GM23338 (cell line): Measurements from ENCODE around the gene TMEM201. TPM values are rescaled to one million over a fixed set of nuclear protein-coding genes. Genes with fewer than 3 reads are reported as not detected.

Source experiments
- ATAC-seq: fragments of 200-7000 bp; cut with Tn5 transposase; 3 replicates; pipeline ENCODE4 v1.9.1; 2020
- DNase-seq: peaks from one replicate; pipeline ENCODE4 v3.0.0-alpha.2; 2015; ENCODE audit warnings: low spot score
- H2AFZ ChIP-seq: fragments of 200-600 bp; sonication (generic); 2 replicates; pipeline ENCODE4 v1.8.0; 2016; ENCODE audit warnings: antibody characterized with exemption, mild to moderate bottlenecking, moderate library complexity
- H3F3A ChIP-seq: fragments of 200-600 bp; sonication (generic); replicated peaks from 2 replicates; pipeline ENCODE4 v1.8.0; 2017; ENCODE audit warnings: antibody characterized with exemption, mixed run types, low read depth
- H3K27ac ChIP-seq: fragments of 200-600 bp; sonication (generic); 2 replicates; pipeline ENCODE4 v1.6.1; 2016; ENCODE audit warnings: low read depth
- H3K27me3 ChIP-seq: fragments of 200-600 bp; sonication (generic); 2 replicates; pipeline ENCODE4 v1.8.0; 2016; ENCODE audit warnings: mild to moderate bottlenecking, mixed run types, moderate library complexity; ENCODE audit not compliant: insufficient read depth
- H3K36me3 ChIP-seq: fragments of 200-600 bp; sonication (generic); 2 replicates; pipeline ENCODE4 v1.8.0; 2016; ENCODE audit warnings: mild to moderate bottlenecking; ENCODE audit not compliant: insufficient read depth
- H3K4me1 ChIP-seq: fragments of 200-600 bp; sonication (generic); 2 replicates; pipeline ENCODE4 v1.8.0; 2016; ENCODE audit warnings: mild to moderate bottlenecking, moderate library complexity; ENCODE audit not compliant: insufficient read depth
- H3K4me2 ChIP-seq: fragments of 200-600 bp; sonication (generic); 2 replicates; pipeline ENCODE4 v1.7.1; 2017; ENCODE audit warnings: mixed run types
- H3K4me3 ChIP-seq: fragments of 200-600 bp; sonication (generic); 2 replicates; pipeline ENCODE4 v1.6.1; 2016; ENCODE audit warnings: mixed run types
- H3K79me2 ChIP-seq: fragments of 200-600 bp; sonication (generic); replicated peaks from 2 replicates; pipeline ENCODE4 v1.8.0; 2017; ENCODE audit warnings: mild to moderate bottlenecking; ENCODE audit not compliant: insufficient read depth
- H3K9me2 ChIP-seq: fragments of 200-600 bp; sonication (generic); 2 replicates; pipeline ENCODE4 v1.8.0; 2017; ENCODE audit not compliant: insufficient read depth
- H4K20me1 ChIP-seq: fragments of 200-600 bp; sonication (generic); replicated peaks from 2 replicates; pipeline ENCODE4 v1.8.0; 2017; ENCODE audit warnings: mild to moderate bottlenecking; ENCODE audit not compliant: insufficient read depth
- H3K27ac Mint-ChIP-seq: 2 replicates; pipeline ENCODE4 v1.8.0; 2020; ENCODE audit warnings: inconsistent platforms, mild to moderate bottlenecking, moderate library complexity, mixed read lengths
- H3K27me3 Mint-ChIP-seq: 3 replicates; pipeline ENCODE4 v1.8.0; 2022; ENCODE audit warnings: low read depth, mild to moderate bottlenecking, moderate library complexity, mixed read lengths, inconsistent platforms; ENCODE audit not compliant: insufficient read depth, poor library complexity
- H3K36me3 Mint-ChIP-seq: 3 replicates; pipeline ENCODE4 v1.8.0; 2021; ENCODE audit warnings: low read depth, mild to moderate bottlenecking, inconsistent platforms, moderate library complexity, mixed read lengths
- H3K4me1 Mint-ChIP-seq: 3 replicates; pipeline ENCODE4 v1.8.0; 2020; ENCODE audit warnings: mild to moderate bottlenecking, inconsistent platforms, mixed read lengths
- H3K4me3 Mint-ChIP-seq: 3 replicates; pipeline ENCODE4 v1.8.0; 2021; ENCODE audit warnings: moderate library complexity, mild to moderate bottlenecking, inconsistent platforms, mixed read lengths
- H3K9me3 Mint-ChIP-seq: 3 replicates; pipeline ENCODE4 v1.8.0; 2020; ENCODE audit warnings: moderate library complexity, mild to moderate bottlenecking, inconsistent platforms, mixed read lengths
- EZH2 ChIP-seq: fragments of 200-600 bp; sonication (generic); IDR thresholded peaks from one replicate; pipeline ENCODE4 v1.8.0; 2017; ENCODE audit warnings: antibody characterized with exemption, mild to moderate bottlenecking, low read depth; ENCODE audit not compliant: unreplicated experiment
- POLR2AphosphoS5 ChIP-seq: IDR thresholded peaks from 2 replicates; pipeline ENCODE4 v1.6.1; 2016; ENCODE audit warnings: antibody characterized with exemption, low read depth
- ZNF114 ChIP-seq: fragments of 250-450 bp; sonication (Bioruptor Pico); IDR thresholded peaks from 2 replicates; pipeline ENCODE4 v1.5.0; 2020; ENCODE audit warnings: mild to moderate bottlenecking, moderate library complexity
- ZNF331 ChIP-seq: fragments of 250-450 bp; sonication (Bioruptor Pico); IDR thresholded peaks from 2 replicates; pipeline ENCODE4 v1.5.0; 2020; ENCODE audit warnings: low read depth, mild to moderate bottlenecking, moderate library complexity
- polyA plus RNA-seq: library from polyadenylated mRNA; unstranded; fragments of >200 nt; fragmentation: Nextera tagmentation; extraction: Ambion mirVana; gene quantifications from 2 replicates; pipeline ENCODE4 v1.2.1, GENCODE V29; 2016
- total RNA-seq: library from RNA; depleted of rRNA; stranded (reverse); fragments of >200 nt; shearing (Covaris generic); gene quantifications from 2 replicates; pipeline ENCODE4 v1.2.3, GENCODE V29; 2014
- TF ChIP-seq, protein P1 (sequence below): fragments of 250-450 bp; sonication (Bioruptor Pico); IDR thresholded peaks from 2 replicates; pipeline ENCODE4 v1.5.0; 2020; ENCODE audit warnings: mild to moderate bottlenecking, moderate library complexity

Gene TMEM201
- total and polyA plus RNA-seq, 2 experiments from 2014 or later = 11.6 to 27.2 TPM

DNA sequence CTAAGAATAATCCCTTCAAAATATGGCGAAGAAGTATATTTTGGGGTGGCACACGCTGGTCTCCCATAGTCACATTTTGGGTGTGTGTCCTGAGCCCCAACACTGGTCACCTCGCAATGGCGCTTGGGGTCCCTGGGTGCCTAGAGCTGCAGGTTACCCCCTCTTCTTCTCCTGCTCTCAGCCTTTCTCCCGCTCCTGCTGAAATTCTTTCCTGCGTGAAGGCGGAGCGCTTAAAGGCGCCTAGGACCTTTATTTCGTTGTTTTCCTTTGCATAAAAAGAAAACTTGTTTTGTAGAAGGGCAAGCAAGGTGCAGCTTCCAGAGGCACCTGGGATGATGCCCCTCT, 62.5 kb downstream of the TMEM201 start:
- Histone ChIP-seq H3K4me2 (peak overlapping the region; percentile 91), H3F3A (peaks cover 8% of the 10 kb centered on the region), H3K79me2 (no peaks in the 10 kb centered on the region), H3K4me3 (peak overlapping the region; percentile 79), H3K9me2 (no peaks in the 10 kb centered on the region), H3K36me3 (no peaks in the 10 kb centered on the region), H3K4me1 (no peaks in the 10 kb centered on the region; the same call in 1 of the 2 replicates), H2AFZ (peak overlapping the region; percentile 97), H3K27ac (no peak overlapping the region), H4K20me1 (no peaks in the 10 kb centered on the region), H3K27me3 (peaks cover 44% of the 10 kb centered on the region)
- no peak for ATAC-seq
- Mint-ChIP-seq H3K27me3 (peaks cover 44% of the 10 kb centered on the region), H3K4me1 (peaks cover 15% of the 10 kb centered on the region), H3K9me3 (peaks cover 2% of the 10 kb centered on the region; the same call in 1 of the 3 replicates), H3K4me3 (peak overlapping the region; percentile 74), H3K27ac (no peak overlapping the region), H3K36me3 (no peaks in the 10 kb centered on the region)
- no peak for TF ChIP-seq ZNF114
- TF ChIP-seq EZH2 = peak; percentile 43
- DNase-seq = no peak

DNA sequence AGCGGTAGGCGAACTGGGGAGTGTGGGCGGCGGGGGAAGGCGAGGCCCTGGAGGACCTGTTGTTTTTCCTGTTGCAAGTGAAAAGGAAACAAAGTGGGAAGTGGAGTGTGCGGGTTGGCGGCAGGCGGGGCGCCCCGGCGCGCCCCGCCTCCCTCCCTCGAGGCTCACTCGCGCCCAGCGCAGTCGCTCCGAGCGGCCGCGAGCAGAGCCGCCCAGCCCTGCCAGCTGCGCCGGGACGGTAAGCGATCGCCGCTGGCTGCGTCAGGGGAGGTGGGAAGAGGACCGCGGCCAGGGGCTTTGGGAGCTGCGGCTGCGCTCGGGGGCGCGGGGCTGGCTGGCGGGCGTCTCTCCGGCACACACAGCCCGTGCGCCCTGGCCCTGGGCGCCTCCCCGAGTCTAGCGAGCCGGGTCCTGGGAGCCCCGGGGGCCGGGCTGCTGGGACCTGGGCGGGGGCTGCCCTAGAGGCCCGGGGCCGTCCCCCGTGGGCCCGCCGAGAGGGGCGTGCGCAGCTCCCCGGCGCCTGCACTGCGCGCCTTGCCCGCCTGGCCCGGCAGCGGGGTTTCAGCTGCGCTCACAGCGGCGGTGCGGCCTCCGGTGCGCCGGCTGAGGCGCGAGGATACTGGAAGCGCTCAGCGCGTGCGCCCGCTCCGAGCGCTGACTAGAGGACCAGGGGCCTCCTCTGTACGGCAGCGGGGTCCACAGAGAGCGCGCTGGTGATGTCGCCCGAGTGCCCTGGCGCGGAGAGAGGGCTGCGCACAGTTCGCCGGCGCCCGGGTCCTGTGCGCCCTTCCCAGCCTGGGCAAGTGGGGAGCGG, 63.1 kb downstream of the TMEM201 start, which contains the start of gene PIK3CD:
Gene PIK3CD, plus strand, starts transcription at position 167 of the 814 bp plus-strand sequence. CDS start 58,725 bp downstream, outside the sequence.
- no peak within 1 kb of the TSS for H3K27ac ChIP-seq
- H3K79me2 ChIP-seq = no peaks in the 10 kb centered on the region
- H3K4me1 Mint-ChIP-seq = peaks cover 15% of the 10 kb centered on the region
- H3K4me2 ChIP-seq = peak within 1 kb of the TSS; percentile 91
- peak within 1 kb of the TSS; percentile 98 for H2AFZ ChIP-seq
- peaks cover 43% of the 10 kb centered on the region for H3K27me3 Mint-ChIP-seq
- peak within 1 kb of the TSS; percentile 75 for H3K4me3 Mint-ChIP-seq
- ATAC-seq = peak; percentile 88
- no peak for TF ChIP-seq ZNF331
- TF ChIP-seq POLR2AphosphoS5 = peak; percentile 47
- DNase-seq = peak; percentile 84
- no peaks in the 10 kb centered on the region; the same call in 1 of the 2 replicates for H3K4me1 ChIP-seq
- peaks cover 8% of the 10 kb centered on the region for H3F3A ChIP-seq
- peaks cover 44% of the 10 kb centered on the region for H3K27me3 ChIP-seq
- no peaks in the 10 kb centered on the region for H4K20me1 ChIP-seq
- no peak within 1 kb of the TSS for H3K27ac Mint-ChIP-seq
- peak within 1 kb of the TSS; percentile 79 for H3K4me3 ChIP-seq
- H3K9me2 ChIP-seq = no peaks in the 10 kb centered on the region
- H3K9me3 Mint-ChIP-seq = peaks cover 2% of the 10 kb centered on the region; the same call in 1 of the 3 replicates
- no peaks in the 10 kb centered on the region for H3K36me3 ChIP-seq
- no peaks in the 10 kb centered on the region for H3K36me3 Mint-ChIP-seq

DNA sequence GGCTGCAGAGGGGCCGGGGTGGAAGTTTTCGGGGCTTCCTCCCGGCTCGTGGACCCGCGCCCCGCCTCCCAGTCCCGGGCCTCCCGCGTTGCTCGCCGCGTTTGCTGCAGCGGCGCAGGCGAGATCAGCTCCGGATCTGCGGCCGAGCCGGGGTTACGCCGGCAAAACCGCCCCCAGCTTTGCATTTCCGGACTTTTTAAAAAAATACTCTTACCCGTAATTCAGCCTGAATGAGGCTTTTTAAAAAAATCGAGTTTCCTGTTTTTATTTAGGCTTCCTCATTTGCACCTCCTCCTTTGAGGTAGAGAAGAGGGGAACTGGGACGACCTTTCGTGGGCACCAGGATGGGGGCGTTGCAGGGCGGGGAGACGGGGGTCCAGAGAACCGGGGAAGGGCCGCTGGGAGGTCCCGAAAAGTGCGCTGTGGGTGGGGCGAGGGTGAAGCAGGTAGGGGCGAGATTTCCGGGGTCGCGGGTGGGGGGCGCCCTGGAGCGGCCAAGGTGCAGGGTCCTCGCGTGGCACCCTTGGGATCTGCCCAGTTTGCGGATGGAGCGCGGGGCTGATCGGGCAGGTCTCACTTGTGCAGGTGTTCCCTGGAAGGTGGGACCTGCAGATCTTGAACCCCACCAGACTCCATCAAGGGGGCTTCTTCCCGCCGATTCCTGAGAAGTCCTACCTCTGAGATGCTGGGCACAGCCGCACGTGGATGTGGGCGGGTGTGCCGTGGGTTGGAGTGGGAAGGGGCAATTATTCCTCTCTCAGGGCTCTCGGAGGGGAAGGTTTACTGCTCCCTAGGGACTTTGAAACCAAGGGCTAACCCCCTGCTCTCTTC, 63.9 kb downstream of the TMEM201 start:
- Histone ChIP-seq H3K27ac (no peak overlapping the region), H3K4me3 (peak overlapping the region; percentile 79), H3K36me3 (no peaks in the 10 kb centered on the region), H3K27me3 (peaks cover 44% of the 10 kb centered on the region), H2AFZ (peak overlapping the region; percentile 98), H3K4me1 (peaks cover 5% of the 10 kb centered on the region), H3K9me2 (no peaks in the 10 kb centered on the region), H3K79me2 (no peaks in the 10 kb centered on the region), H3K4me2 (peak overlapping the region; percentile 91), H4K20me1 (no peaks in the 10 kb centered on the region), H3F3A (peaks cover 11% of the 10 kb centered on the region)
- Mint-ChIP-seq H3K4me1 (peaks cover 21% of the 10 kb centered on the region), H3K9me3 (peaks cover 2% of the 10 kb centered on the region; the same call in 1 of the 3 replicates), H3K27ac (no peak overlapping the region), H3K27me3 (peaks cover 42% of the 10 kb centered on the region), H3K36me3 (no peaks in the 10 kb centered on the region), H3K4me3 (peak overlapping the region; percentile 75)
- ATAC-seq (peak; percentile 22), DNase-seq (peak; percentile 47)
- TF ChIP-seq, protein P1, sequence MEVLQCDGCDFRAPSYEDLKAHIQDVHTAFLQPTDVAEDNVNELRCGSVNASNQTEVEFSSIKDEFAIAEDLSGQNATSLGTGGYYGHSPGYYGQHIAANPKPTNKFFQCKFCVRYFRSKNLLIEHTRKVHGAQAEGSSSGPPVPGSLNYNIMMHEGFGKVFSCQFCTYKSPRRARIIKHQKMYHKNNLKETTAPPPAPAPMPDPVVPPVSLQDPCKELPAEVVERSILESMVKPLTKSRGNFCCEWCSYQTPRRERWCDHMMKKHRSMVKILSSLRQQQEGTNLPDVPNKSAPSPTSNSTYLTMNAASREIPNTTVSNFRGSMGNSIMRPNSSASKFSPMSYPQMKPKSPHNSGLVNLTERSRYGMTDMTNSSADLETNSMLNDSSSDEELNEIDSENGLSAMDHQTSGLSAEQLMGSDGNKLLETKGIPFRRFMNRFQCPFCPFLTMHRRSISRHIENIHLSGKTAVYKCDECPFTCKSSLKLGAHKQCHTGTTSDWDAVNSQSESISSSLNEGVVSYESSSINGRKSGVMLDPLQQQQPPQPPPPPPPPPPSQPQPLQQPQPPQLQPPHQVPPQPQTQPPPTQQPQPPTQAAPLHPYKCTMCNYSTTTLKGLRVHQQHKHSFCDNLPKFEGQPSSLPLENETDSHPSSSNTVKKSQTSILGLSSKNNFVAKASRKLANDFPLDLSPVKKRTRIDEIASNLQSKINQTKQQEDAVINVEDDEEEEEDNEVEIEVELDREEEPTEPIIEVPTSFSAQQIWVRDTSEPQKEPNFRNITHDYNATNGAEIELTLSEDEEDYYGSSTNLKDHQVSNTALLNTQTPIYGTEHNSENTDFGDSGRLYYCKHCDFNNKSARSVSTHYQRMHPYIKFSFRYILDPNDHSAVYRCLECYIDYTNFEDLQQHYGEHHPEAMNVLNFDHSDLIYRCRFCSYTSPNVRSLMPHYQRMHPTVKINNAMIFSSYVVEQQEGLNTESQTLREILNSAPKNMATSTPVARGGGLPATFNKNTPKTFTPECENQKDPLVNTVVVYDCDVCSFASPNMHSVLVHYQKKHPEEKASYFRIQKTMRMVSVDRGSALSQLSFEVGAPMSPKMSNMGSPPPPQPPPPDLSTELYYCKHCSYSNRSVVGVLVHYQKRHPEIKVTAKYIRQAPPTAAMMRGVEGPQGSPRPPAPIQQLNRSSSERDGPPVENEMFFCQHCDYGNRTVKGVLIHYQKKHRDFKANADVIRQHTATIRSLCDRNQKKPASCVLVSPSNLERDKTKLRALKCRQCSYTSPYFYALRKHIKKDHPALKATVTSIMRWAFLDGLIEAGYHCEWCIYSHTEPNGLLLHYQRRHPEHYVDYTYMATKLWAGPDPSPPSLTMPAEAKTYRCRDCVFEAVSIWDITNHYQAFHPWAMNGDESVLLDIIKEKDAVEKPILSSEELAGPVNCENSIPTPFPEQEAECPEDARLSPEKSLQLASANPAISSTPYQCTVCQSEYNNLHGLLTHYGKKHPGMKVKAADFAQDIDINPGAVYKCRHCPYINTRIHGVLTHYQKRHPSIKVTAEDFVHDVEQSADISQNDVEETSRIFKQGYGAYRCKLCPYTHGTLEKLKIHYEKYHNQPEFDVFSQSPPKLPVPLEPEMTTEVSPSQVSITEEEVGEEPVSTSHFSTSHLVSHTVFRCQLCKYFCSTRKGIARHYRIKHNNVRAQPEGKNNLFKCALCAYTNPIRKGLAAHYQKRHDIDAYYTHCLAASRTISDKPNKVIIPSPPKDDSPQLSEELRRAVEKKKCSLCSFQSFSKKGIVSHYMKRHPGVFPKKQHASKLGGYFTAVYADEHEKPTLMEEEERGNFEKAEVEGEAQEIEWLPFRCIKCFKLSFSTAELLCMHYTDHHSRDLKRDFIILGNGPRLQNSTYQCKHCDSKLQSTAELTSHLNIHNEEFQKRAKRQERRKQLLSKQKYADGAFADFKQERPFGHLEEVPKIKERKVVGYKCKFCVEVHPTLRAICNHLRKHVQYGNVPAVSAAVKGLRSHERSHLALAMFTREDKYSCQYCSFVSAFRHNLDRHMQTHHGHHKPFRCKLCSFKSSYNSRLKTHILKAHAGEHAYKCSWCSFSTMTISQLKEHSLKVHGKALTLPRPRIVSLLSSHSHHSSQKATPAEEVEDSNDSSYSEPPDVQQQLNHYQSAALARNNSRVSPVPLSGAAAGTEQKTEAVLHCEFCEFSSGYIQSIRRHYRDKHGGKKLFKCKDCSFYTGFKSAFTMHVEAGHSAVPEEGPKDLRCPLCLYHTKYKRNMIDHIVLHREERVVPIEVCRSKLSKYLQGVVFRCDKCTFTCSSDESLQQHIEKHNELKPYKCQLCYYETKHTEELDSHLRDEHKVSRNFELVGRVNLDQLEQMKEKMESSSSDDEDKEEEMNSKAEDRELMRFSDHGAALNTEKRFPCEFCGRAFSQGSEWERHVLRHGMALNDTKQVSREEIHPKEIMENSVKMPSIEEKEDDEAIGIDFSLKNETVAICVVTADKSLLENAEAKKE (CRISPR knock-in tag) = no peak
- TF ChIP-seq EZH2 = peak; percentile 43
